Measurements from ENCODE around the gene LHX6. TPM values are rescaled to one million over a fixed set of nuclear protein-coding genes. Genes with fewer than 3 reads are reported as not detected.

LHX6 gene
- total and polyA plus RNA-seq, 8 donors: 0.29 to 46.4 (median 1.5) TPM

- H3K9me3 ChIP-seq: no peaks in the 10 kb centered on the region
- intact Hi-C loops (cut with DNase I; ENCODE audit: low total_unique reads): no loop called here
- H3K4me3 ChIP-seq: no peak overlapping the region
- peaks cover 29 to 100% (median 72%) of the 10 kb centered on the region in 3 donors for H3K27me3 ChIP-seq
- H3K36me3 ChIP-seq: no peaks in the 10 kb centered on the region
- no peak for TF ChIP-seq POLR2AphosphoS5 (IDR thresholded peaks at IDR 0.05)
- no peak for TF ChIP-seq CTCF (IDR thresholded peaks at IDR 0.05)
- no peak for TF ChIP-seq POLR2A (IDR thresholded peaks at IDR 0.05)
- DNase-seq: no peak
- H3K27ac ChIP-seq: no peak overlapping the region
- 85 to 100% (median 91%) methylated on average over 1 of the region's 1 CpG for WGBS, 5 donors
- H3K4me1 ChIP-seq: peaks cover 31 to 46% (median 41%) of the 10 kb centered on the region in 4 donors
Observed at GRCh38 chr9:122215663-122216062, 13.1 kb downstream of the LHX6 start.

- Histone ChIP-seq H3K9me3 (no peaks in the 10 kb centered on the region), H3K27ac (no peak overlapping the region), H3K27me3 (peaks cover 19 to 98% (median 60%) of the 10 kb centered on the region in 3 donors), H3K36me3 (no peaks in the 10 kb centered on the region), H3K4me3 (peak overlapping the region; percentile 34 to 61 (median 40)), H3K4me1 (peaks cover 22 to 34% (median 29%) of the 10 kb centered on the region in 4 donors)
- intact Hi-C loops (cut with DNase I; ENCODE audit: low total_unique reads): no loop called here
- TF ChIP-seq EP300 (IDR thresholded peaks at IDR 0.05) (no peak), CTCF (IDR thresholded peaks at IDR 0.05) (no peak), POLR2AphosphoS5 (IDR thresholded peaks at IDR 0.05) (no peak), POLR2A (IDR thresholded peaks at IDR 0.05) (no peak)
- no peak for DNase-seq
- 40 to 50% (median 44%) methylated on average over 9 of the region's 9 CpGs for WGBS, 5 donors
Observed at GRCh38 chr9:122214507-122214906, 14.2 kb downstream of the LHX6 start.

- WGBS, 5 donors: 2 to 11% (median 6%) methylated on average over 38 to 93 of the region's 93 CpGs
Observed at GRCh38 chr9:122213589-122214413, 15.0 kb downstream of the LHX6 start.

GRCh38 chr9:122213102-122213588 is 15.6 kb downstream of the LHX6 start:
- TF ChIP-seq POLR2A (IDR thresholded peaks at IDR 0.05): no peak
- DNase-seq: no peak
- intact Hi-C loops (cut with DNase I; ENCODE audit: low total_unique reads): no loop called here
- WGBS, 5 donors: 32 to 56% (median 42%) methylated on average over 20 of the region's 20 CpGs
- Histone ChIP-seq H3K9me3 (no peaks in the 10 kb centered on the region), H3K27me3 (peaks cover 18 to 95% (median 46%) of the 10 kb centered on the region in 3 donors), H3K4me3 (peak overlapping the region; percentile 34 to 61 (median 40)), H3K4me1 (peaks cover 13 to 21% (median 17%) of the 10 kb centered on the region in 4 donors), H3K27ac (no peak overlapping the region), H3K36me3 (no peaks in the 10 kb centered on the region)

More at GRCh38 chr9:122213589-122214413, 15.0 kb downstream of the LHX6 start:
- H3K27ac ChIP-seq: no peak overlapping the region
- peak overlapping the region; percentile 34 to 61 (median 40) for H3K4me3 ChIP-seq
- H3K9me3 ChIP-seq: no peaks in the 10 kb centered on the region
- H3K27me3 ChIP-seq: peaks cover 18 to 97% (median 53%) of the 10 kb centered on the region in 3 donors
- intact Hi-C loops (cut with DNase I; ENCODE audit: low total_unique reads): no loop called here
- H3K4me1 ChIP-seq: peaks cover 15 to 27% (median 22%) of the 10 kb centered on the region in 4 donors
- peak; percentile 63 to 80 for DNase-seq
- TF ChIP-seq EP300 (IDR thresholded peaks at IDR 0.05) (no peak), POLR2AphosphoS5 (IDR thresholded peaks at IDR 0.05) (no peak)
- H3K36me3 ChIP-seq: no peaks in the 10 kb centered on the region

- intact Hi-C loops (cut with DNase I; ENCODE audit: low total_unique reads): no loop called here
- TF ChIP-seq POLR2AphosphoS5 (IDR thresholded peaks at IDR 0.05): no peak
- no peak for TF ChIP-seq EP300 (IDR thresholded peaks at IDR 0.05)
- no peak for TF ChIP-seq CTCF (IDR thresholded peaks at IDR 0.05)
- no peak for TF ChIP-seq POLR2A (IDR thresholded peaks at IDR 0.05)
- DNase-seq: no peak
- 77 to 83% (median 79%) methylated on average over 7 of the region's 7 CpGs for WGBS, 5 donors
- no peak overlapping the region for H3K27ac ChIP-seq
- no peaks in the 10 kb centered on the region for H3K9me3 ChIP-seq
- no peak overlapping the region for H3K4me3 ChIP-seq
- peaks cover 18 to 95% (median 40%) of the 10 kb centered on the region in 3 donors for H3K27me3 ChIP-seq
- no peaks in the 10 kb centered on the region for H3K36me3 ChIP-seq
- H3K4me1 ChIP-seq: peaks cover 13 to 19% (median 16%) of the 10 kb centered on the region in 4 donors
Observed at GRCh38 chr9:122212473-122213004, 16.2 kb downstream of the LHX6 start.
